Cardiac muscle cell (in vitro differentiated cells and primary cell): ENCODE measurements around the gene OPALIN. TPM values are rescaled to one million over a fixed set of nuclear protein-coding genes. Genes with fewer than 3 reads are reported as not detected.
"Not testable (repeated sequence)": the region's sequence is repeated elsewhere in the genome, so short reads cannot be mapped to it uniquely, and the experiment has no call there.

Source experiments
- DNase-seq, 2 donors: peaks; one replicate each; pipeline versions ENCODE4 v3.0.0 to v3.0.0-alpha.2; 2010 to 2017; ENCODE audit warnings: low read depth in 1 of 2, low spot score in 1 of 2
- H3K27ac ChIP-seq: fragments of 200-600 bp; sonication (generic); 2 replicates; pipeline ENCODE4 v1.5.1; 2016
- H3K27me3 ChIP-seq: fragments of 200-600 bp; sonication (generic); 2 replicates; pipeline ENCODE4 v1.6.0; 2016; ENCODE audit warnings: control low read depth
- H3K36me3 ChIP-seq: fragments of 200-600 bp; sonication (generic); 2 replicates; pipeline ENCODE4 v1.5.1; 2016; ENCODE audit warnings: control low read depth
- H3K4me1 ChIP-seq: fragments of 200-600 bp; sonication (generic); 2 replicates; pipeline ENCODE4 v1.8.1; 2017; ENCODE audit warnings: low read depth, mild to moderate bottlenecking, mixed run types
- H3K4me3 ChIP-seq: fragments of 200-600 bp; sonication (generic); 2 replicates; pipeline ENCODE4 v1.5.1; 2016; ENCODE audit warnings: mild to moderate bottlenecking
- H3K9me3 ChIP-seq: fragments of 200-600 bp; sonication (generic); 2 replicates; pipeline ENCODE4 v1.5.1; 2017; ENCODE audit warnings: low read depth, mild to moderate bottlenecking, control low read depth
- polyA plus RNA-seq: library from polyadenylated mRNA; unstranded; fragments of >200 nt; fragmentation: Nextera tagmentation; extraction: Ambion mirVana; gene quantifications from 2 replicates; pipeline ENCODE4 v1.2.1, GENCODE V29; 2016
- total RNA-seq: library from RNA; depleted of rRNA; stranded (reverse); fragments of >200 nt; gene quantifications from 2 replicates; pipeline ENCODE4 v1.2.3, GENCODE V29; 2016
- TF ChIP-seq, protein P1 (sequence below): IDR thresholded peaks from 2 replicates; pipeline ENCODE4 v1.5.1; 2012; ENCODE audit warnings: low read depth, mild to moderate bottlenecking, low read length

OPALIN gene
- total and polyA plus RNA-seq, 2 experiments from 2014 or later: not detected

DNA sequence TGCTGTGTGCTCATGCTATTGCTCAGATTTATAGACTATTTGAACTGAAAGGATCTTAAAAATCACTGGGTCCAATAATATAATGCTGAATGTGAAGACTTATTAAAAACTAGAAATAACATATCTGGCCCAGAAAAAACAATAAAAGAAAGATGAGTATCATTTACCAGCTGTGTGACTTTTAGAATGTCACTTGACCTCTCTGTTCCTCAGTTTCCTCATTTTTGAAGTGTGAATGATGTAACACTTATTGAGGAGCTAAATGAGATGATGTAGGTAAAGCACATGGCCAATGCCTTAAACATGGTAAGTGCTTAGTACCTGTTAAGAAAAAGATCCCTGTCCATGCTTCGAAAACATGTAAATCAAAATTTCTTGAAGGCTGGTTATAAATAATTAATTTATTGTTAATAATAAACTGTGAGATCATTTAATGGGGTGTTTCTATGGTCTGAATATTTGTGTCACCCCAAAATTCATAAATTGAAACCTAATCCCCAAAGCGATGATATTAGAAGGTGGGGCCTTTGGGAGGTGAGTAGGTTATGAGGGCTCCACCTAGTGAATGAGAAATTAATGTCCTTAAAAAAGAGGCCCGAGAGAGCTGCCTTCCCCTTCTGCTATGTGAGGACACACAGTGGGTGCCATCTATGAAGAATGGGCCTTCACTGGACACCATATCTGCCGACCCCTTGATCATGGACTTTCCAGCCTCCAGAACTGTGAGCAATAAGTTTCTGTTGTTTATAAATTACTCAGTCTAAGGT lies 41.6 kb downstream of the OPALIN start:
- Histone ChIP-seq H3K4me3 (no peak overlapping the region), H3K9me3 (no peaks in the 10 kb centered on the region), H3K27ac (no peak overlapping the region), H3K4me1 (no peaks in the 10 kb centered on the region), H3K27me3 (no peaks in the 10 kb centered on the region), H3K36me3 (no peaks in the 10 kb centered on the region)
- TF ChIP-seq, protein P1, sequence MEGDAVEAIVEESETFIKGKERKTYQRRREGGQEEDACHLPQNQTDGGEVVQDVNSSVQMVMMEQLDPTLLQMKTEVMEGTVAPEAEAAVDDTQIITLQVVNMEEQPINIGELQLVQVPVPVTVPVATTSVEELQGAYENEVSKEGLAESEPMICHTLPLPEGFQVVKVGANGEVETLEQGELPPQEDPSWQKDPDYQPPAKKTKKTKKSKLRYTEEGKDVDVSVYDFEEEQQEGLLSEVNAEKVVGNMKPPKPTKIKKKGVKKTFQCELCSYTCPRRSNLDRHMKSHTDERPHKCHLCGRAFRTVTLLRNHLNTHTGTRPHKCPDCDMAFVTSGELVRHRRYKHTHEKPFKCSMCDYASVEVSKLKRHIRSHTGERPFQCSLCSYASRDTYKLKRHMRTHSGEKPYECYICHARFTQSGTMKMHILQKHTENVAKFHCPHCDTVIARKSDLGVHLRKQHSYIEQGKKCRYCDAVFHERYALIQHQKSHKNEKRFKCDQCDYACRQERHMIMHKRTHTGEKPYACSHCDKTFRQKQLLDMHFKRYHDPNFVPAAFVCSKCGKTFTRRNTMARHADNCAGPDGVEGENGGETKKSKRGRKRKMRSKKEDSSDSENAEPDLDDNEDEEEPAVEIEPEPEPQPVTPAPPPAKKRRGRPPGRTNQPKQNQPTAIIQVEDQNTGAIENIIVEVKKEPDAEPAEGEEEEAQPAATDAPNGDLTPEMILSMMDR: no peak
- DNase-seq: no peak

DNA sequence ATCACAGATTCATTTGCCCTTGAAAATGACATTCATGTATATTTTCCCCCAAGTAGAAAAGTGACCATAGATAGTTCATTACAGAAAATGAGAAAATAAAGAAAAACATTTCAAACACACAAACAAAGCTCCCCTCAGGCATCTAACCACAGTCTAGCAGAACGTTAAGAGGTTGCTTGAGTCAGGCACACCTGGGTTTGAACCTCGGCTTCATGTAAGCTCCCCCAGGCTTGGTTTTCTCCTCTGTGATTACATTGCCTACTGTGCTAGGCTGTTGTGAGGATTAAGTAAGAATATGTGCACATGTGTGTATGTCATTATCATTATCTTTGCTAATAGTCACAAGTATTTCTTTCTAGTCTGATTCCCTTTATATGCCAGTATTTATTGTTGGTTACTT lies 45.5 kb downstream of the OPALIN start:
- TF ChIP-seq, protein P1: no peak

DNA sequence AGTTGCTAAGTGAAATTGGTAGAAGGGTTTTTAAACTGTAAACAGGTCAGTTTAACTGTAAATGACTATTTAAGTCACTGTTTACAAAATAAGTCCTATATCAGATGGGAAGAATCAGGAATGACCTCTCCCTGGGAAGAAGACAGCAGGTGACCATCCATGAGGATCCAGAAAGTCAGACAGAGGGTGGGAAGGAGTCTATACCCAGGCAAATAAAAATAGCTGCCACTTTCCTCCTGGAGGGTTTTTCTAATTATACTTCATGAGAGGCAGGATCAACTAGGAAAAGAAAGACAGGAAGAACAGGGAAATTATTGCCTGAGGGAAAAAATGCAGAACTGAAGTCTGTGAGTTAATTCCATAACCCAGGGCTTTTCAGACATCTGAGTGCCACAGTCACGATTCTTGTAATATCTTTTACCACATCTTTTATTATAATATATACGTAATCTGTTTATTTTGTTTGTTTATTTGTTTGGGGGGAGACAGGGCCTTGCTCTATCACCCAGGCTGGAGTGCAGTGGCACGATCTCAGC lies 47.6 kb downstream of the OPALIN start:
- peaks cover 16% of the 10 kb centered on the region for H3K4me1 ChIP-seq
- TF ChIP-seq, protein P1: no peak
- no peaks in the 10 kb centered on the region for H3K9me3 ChIP-seq
- H3K36me3 ChIP-seq: no peaks in the 10 kb centered on the region
- no peaks in the 10 kb centered on the region for H3K27me3 ChIP-seq
- peak overlapping the region; percentile 66 for H3K27ac ChIP-seq
- no peak overlapping the region for H3K4me3 ChIP-seq
- no peak for DNase-seq

More for the DNA sequence above, 45.5 kb downstream of the OPALIN start:
- H3K36me3 ChIP-seq: no peaks in the 10 kb centered on the region
- peaks cover 16% of the 10 kb centered on the region for H3K4me1 ChIP-seq
- no peak for DNase-seq
- no peaks in the 10 kb centered on the region for H3K27me3 ChIP-seq
- no peak overlapping the region for H3K4me3 ChIP-seq
- H3K27ac ChIP-seq: no peak overlapping the region
- H3K9me3 ChIP-seq: no peaks in the 10 kb centered on the region

DNA sequence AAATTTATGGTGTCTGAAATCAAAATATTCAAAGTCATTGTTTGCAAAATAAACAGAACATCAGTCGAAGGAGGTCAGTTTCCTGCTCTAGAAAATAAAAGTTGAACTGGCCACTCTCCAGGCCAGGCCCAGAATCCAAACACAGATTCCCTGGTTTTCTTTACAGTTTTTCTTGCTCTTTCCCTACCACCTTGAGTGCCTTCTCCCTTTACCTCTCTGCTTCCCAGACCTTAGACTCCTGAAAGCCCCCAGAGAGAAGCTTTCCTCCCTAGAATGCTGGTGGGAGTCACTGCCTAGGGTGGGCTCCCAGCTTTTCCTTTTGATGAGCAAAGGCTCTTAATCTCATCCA lies 48.5 kb downstream of the OPALIN start:
- no peaks in the 10 kb centered on the region for H3K9me3 ChIP-seq
- DNase-seq: no peak
- H3K4me3 ChIP-seq: no peak overlapping the region
- H3K27ac ChIP-seq: peak overlapping the region; percentile 66
- H3K4me1 ChIP-seq: peaks cover 16% of the 10 kb centered on the region
- no peaks in the 10 kb centered on the region for H3K36me3 ChIP-seq
- TF ChIP-seq, protein P1: no peak
- no peaks in the 10 kb centered on the region for H3K27me3 ChIP-seq

DNA sequence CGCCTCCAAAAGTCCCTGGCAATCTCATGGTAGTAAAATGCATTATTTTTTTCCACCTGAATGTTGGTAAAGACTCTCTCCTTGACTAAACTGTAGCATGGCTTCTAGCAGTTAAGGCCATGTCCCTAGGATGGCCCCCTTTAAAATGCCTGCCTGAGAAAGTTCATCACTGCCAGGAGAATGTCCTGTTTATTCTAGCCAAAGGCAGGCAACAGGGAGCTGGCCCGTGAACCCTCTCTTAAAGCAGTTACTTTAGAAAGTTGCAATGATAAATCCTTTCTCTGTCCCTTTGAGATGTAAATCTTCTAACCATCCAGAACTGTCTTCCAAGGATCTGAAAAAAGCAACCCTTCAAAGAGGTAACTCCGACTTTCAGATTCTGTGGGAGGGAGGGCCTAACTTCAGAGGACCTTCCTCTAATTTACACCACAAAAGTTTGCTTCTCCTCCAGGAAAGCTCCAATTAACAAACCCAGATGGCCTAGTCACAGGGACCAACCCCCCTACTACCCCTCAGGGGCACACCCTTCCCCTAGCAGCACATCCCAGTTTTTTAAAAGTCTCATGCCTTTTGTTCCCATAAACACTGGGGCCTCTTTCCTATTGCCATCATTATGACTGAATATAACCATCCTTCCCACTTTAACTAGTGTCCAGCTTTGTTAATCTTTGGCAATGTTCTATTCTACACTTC lies 49.0 kb downstream of the OPALIN start:
- H3K4me3 ChIP-seq: no peak overlapping the region
- no peak for DNase-seq

DNA sequence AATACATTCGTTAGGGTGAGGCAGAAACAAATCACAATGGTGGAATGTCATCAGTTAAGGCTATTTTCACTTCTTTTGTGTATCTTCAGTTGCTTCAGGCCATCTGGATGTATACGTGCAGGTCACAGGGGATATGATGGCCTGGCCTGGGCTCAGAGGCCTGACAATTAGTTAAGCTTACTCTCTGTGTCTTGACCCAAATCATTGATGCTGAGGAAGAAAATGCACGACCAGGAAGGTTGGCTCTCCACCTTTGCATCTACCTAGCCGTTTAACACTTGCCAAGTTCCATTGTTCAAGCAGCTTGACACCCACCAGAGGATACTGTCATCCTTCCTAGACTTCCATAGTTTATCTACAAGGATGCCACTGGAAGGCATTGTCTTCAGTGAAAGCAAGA lies 49.9 kb downstream of the OPALIN start:
- not testable (repeated sequence) for H3K9me3 ChIP-seq, H3K27ac ChIP-seq, H3K27me3 ChIP-seq, H3K4me3 ChIP-seq, H3K36me3 ChIP-seq, DNase-seq
- peaks cover 16% of the 10 kb centered on the region for H3K4me1 ChIP-seq

More for the DNA sequence above, 49.0 kb downstream of the OPALIN start:
- peaks cover 16% of the 10 kb centered on the region for H3K4me1 ChIP-seq
- no peaks in the 10 kb centered on the region for H3K36me3 ChIP-seq
- H3K27ac ChIP-seq: no peak overlapping the region
- TF ChIP-seq, protein P1: no peak
- H3K27me3 ChIP-seq: no peaks in the 10 kb centered on the region
- no peaks in the 10 kb centered on the region for H3K9me3 ChIP-seq
